ENCODE data around the gene DYSF.

The DYSF gene

GRCh38 chr2:71588497-71589170, 135.3 kb downstream of the DYSF start:
- TF ChIP-seq CTCF (IDR thresholded peaks at IDR 0.05; ENCODE audit: low read depth, low read length, missing control alignments), result no peak
- H3K4me3 ChIP-seq (ENCODE audit: low read depth, low read length), result no peak overlapping the region
- no peak for DNase-seq (ENCODE audit: low read depth)

- TF ChIP-seq CTCF (IDR thresholded peaks at IDR 0.05; ENCODE audit: low read depth, low read length, missing control alignments), result no peak
- DNase-seq (ENCODE audit: low read depth), result no peak
- H3K4me3 ChIP-seq (ENCODE audit: low read depth, low read length), result no peak overlapping the region
Measured at GRCh38 chr2:71589763-71590162, 136.4 kb downstream of the DYSF start.

- TF ChIP-seq CTCF (IDR thresholded peaks at IDR 0.05; ENCODE audit: low read depth, low read length, missing control alignments), result no peak
- no peak overlapping the region for H3K4me3 ChIP-seq (ENCODE audit: low read depth, low read length)
- no peak for DNase-seq (ENCODE audit: low read depth)
Measured at GRCh38 chr2:71591044-71591443, 137.7 kb downstream of the DYSF start.

GRCh38 chr2:71592181-71592711, 138.9 kb downstream of the DYSF start:
- no peak for TF ChIP-seq CTCF (IDR thresholded peaks at IDR 0.05; ENCODE audit: low read depth, low read length, missing control alignments)
- DNase-seq (ENCODE audit: low read depth), result no peak
- H3K4me3 ChIP-seq (ENCODE audit: low read depth, low read length), result no peak overlapping the region

GRCh38 chr2:71595569-71595968, 142.2 kb downstream of the DYSF start:
- no peak overlapping the region for H3K4me3 ChIP-seq (ENCODE audit: low read depth, low read length)
- no peak for TF ChIP-seq CTCF (IDR thresholded peaks at IDR 0.05; ENCODE audit: low read depth, low read length, missing control alignments)
- DNase-seq (ENCODE audit: low read depth), result no peak

GRCh38 chr2:71596011-71596410, 142.7 kb downstream of the DYSF start:
- no peak for DNase-seq (ENCODE audit: low read depth)
- TF ChIP-seq CTCF (IDR thresholded peaks at IDR 0.05; ENCODE audit: low read depth, low read length, missing control alignments), result no peak
- no peak overlapping the region for H3K4me3 ChIP-seq (ENCODE audit: low read depth, low read length)

- TF ChIP-seq CTCF (IDR thresholded peaks at IDR 0.05; ENCODE audit: low read depth, low read length, missing control alignments), result no peak
- no peak overlapping the region for H3K4me3 ChIP-seq (ENCODE audit: low read depth, low read length)
- DNase-seq (ENCODE audit: low read depth), result no peak
Measured at GRCh38 chr2:71597756-71598155, 144.4 kb downstream of the DYSF start.
